ENCODE measurements around the gene RHEB. TPM values are rescaled to one million over a fixed set of nuclear protein-coding genes. Genes with fewer than 3 reads are reported as not detected.
A peak's percentile ranks its signal among the peaks of the same experiment; 100 is the strongest.

The RHEB gene
- total RNA-seq (ENCODE audit: unreplicated experiment) = 94.2 TPM
- long read RNA-seq, transcript RHEB-201 (8 exons, 2,075 nt) = major isoform, 79 of 81 reads
- long read RNA-seq, partial matches to known transcripts = 0 of 81 reads
- long read RNA-seq, other reads (novel, unspliced or antisense) = 2 of 81 reads

- Mint-ChIP-seq H3K27ac (ENCODE audit: unreplicated experiment) (peak within 1 kb of the TSS; percentile 97), H3K27me3 (ENCODE audit: unreplicated experiment) (peaks cover 20% of the 10 kb centered on the region), H3K4me1 (ENCODE audit: unreplicated experiment) (peaks cover 23% of the 10 kb centered on the region), H3K36me3 (ENCODE audit: low read depth, unreplicated experiment) (peaks cover 4% of the 10 kb centered on the region), H3K9me3 (ENCODE audit: unreplicated experiment) (no peaks in the 10 kb centered on the region), H3K4me3 (ENCODE audit: unreplicated experiment) (peak within 1 kb of the TSS; percentile 98)
- peak; percentile 95 for DNase-seq (ENCODE audit: low spot score)
- TF ChIP-seq CTCF (IDR thresholded peaks at IDR 0.05; ENCODE audit: unreplicated experiment) = no peak
Observed at GRCh38 chr7:151519765-151520418, at the start of gene RHEB. TSS of gene RHEB (minus strand) at chr7:151519895. CDS start at chr7:151519511, 384 bp downstream.

GRCh38 chr7:151566897-151567320 lies 47.2 kb upstream of the RHEB start:
- Mint-ChIP-seq H3K27me3 (ENCODE audit: unreplicated experiment) (no peaks in the 10 kb centered on the region), H3K4me1 (ENCODE audit: unreplicated experiment) (no peaks in the 10 kb centered on the region), H3K36me3 (ENCODE audit: low read depth, unreplicated experiment) (no peaks in the 10 kb centered on the region), H3K27ac (ENCODE audit: unreplicated experiment) (no peak overlapping the region), H3K4me3 (ENCODE audit: unreplicated experiment) (no peak overlapping the region), H3K9me3 (ENCODE audit: unreplicated experiment) (no peaks in the 10 kb centered on the region)
- no peak for DNase-seq (ENCODE audit: low spot score)
- no peak for TF ChIP-seq CTCF (IDR thresholded peaks at IDR 0.05; ENCODE audit: unreplicated experiment)

GRCh38 chr7:151565541-151565940 lies 45.8 kb upstream of the RHEB start:
- no peak overlapping the region for H3K27ac Mint-ChIP-seq (ENCODE audit: unreplicated experiment)
- DNase-seq (ENCODE audit: low spot score) = no peak
- no peaks in the 10 kb centered on the region for H3K9me3 Mint-ChIP-seq (ENCODE audit: unreplicated experiment)
- H3K4me1 Mint-ChIP-seq (ENCODE audit: unreplicated experiment) = no peaks in the 10 kb centered on the region
- no peak for TF ChIP-seq CTCF (IDR thresholded peaks at IDR 0.05; ENCODE audit: unreplicated experiment)
- no peak overlapping the region for H3K4me3 Mint-ChIP-seq (ENCODE audit: unreplicated experiment)
- no peaks in the 10 kb centered on the region for H3K27me3 Mint-ChIP-seq (ENCODE audit: unreplicated experiment)
- no peaks in the 10 kb centered on the region for H3K36me3 Mint-ChIP-seq (ENCODE audit: low read depth, unreplicated experiment)

GRCh38 chr7:151560243-151560642 lies 40.5 kb upstream of the RHEB start:
- Mint-ChIP-seq H3K4me1 (ENCODE audit: unreplicated experiment) (no peaks in the 10 kb centered on the region), H3K9me3 (ENCODE audit: unreplicated experiment) (no peaks in the 10 kb centered on the region), H3K27me3 (ENCODE audit: unreplicated experiment) (no peaks in the 10 kb centered on the region), H3K27ac (ENCODE audit: unreplicated experiment) (no peak overlapping the region), H3K4me3 (ENCODE audit: unreplicated experiment) (no peak overlapping the region), H3K36me3 (ENCODE audit: low read depth, unreplicated experiment) (no peaks in the 10 kb centered on the region)
- no peak for TF ChIP-seq CTCF (IDR thresholded peaks at IDR 0.05; ENCODE audit: unreplicated experiment)
- no peak for DNase-seq (ENCODE audit: low spot score)

GRCh38 chr7:151559557-151560183 lies 40.0 kb upstream of the RHEB start:
- H3K9me3 Mint-ChIP-seq (ENCODE audit: unreplicated experiment) = no peaks in the 10 kb centered on the region
- no peak overlapping the region for H3K27ac Mint-ChIP-seq (ENCODE audit: unreplicated experiment)
- no peak for DNase-seq (ENCODE audit: low spot score)
- TF ChIP-seq CTCF (IDR thresholded peaks at IDR 0.05; ENCODE audit: unreplicated experiment) = no peak
- no peak overlapping the region for H3K4me3 Mint-ChIP-seq (ENCODE audit: unreplicated experiment)
- H3K4me1 Mint-ChIP-seq (ENCODE audit: unreplicated experiment) = no peaks in the 10 kb centered on the region
- no peaks in the 10 kb centered on the region for H3K27me3 Mint-ChIP-seq (ENCODE audit: unreplicated experiment)
- no peaks in the 10 kb centered on the region for H3K36me3 Mint-ChIP-seq (ENCODE audit: low read depth, unreplicated experiment)

All from endothelial cell (in vitro differentiated cells).